Stomach (tissue), 4 donors: ENCODE results near the gene ACSS2.
A peak's percentile ranks its signal among the peaks of the same experiment; 100 is the strongest.

Experiments used
- CTCF ChIP-seq, 7 experiments: fragments of 450-650 bp in 4 of 7; fragments of 200-600 bp in 3 of 7; sonication (generic) in 3 of 7; IDR thresholded peaks; one replicate each; pipeline ENCODE4 v1.5.1; 2016 to 2019; ENCODE audit warnings: antibody characterized with exemption in 7 of 7, control low read depth in 2 of 7, mild to moderate bottlenecking in 1 of 7
- POLR2A ChIP-seq, 4 donors: fragments of 450-650 bp; IDR thresholded peaks; one replicate each; pipeline ENCODE4 v1.6.1; 2016; ENCODE audit warnings: antibody characterized with exemption in 4 of 4, control low read depth in 2 of 4, mild to moderate bottlenecking in 1 of 4, moderate library complexity in 1 of 4
- POLR2AphosphoS5 ChIP-seq, 3 donors: sonication (generic); formaldehyde crosslinking; IDR thresholded peaks; one replicate each; pipeline ENCODE4 v1.6.1; 2016; ENCODE audit warnings: antibody characterized with exemption in 3 of 3

GRCh38 chr20:34904202-34904621 is 27.8 kb downstream of the ACSS2 start:
- no peak for TF ChIP-seq CTCF (IDR thresholded peaks at IDR 0.05)
- TF ChIP-seq POLR2A (IDR thresholded peaks at IDR 0.05) = no peak
- peak in 2 of 3 donors; percentile 55 to 56 for TF ChIP-seq POLR2AphosphoS5 (IDR thresholded peaks at IDR 0.05)
